Panc1 (cell line): Measurements from ENCODE around the gene CREM.

Experiments
- CTCF ChIP-seq: fragments of 450-650 bp; IDR thresholded peaks from 2 replicates; pipeline ENCODE4 v1.5.1; 2017; ENCODE audit warnings: mild to moderate bottlenecking
- POLR2AphosphoS5 ChIP-seq: IDR thresholded peaks from 2 replicates; pipeline ENCODE4 v1.6.1; 2012; ENCODE audit warnings: mild to moderate bottlenecking, low read depth, low read length, moderate library complexity
- REST ChIP-seq, 2 experiments: IDR thresholded peaks; 2 replicates each; pipeline ENCODE4 v1.6.1; 2011 to 2012; ENCODE audit warnings: low read depth in 2 of 2, control low read depth in 1 of 2, low read length in 1 of 2, mild to moderate bottlenecking in 1 of 2, moderate library complexity in 1 of 2; ENCODE audit not compliant: insufficient read depth in 1 of 2
- SIN3A ChIP-seq: IDR thresholded peaks from 2 replicates; pipeline ENCODE4 v1.6.1; 2012; ENCODE audit warnings: low read depth, mild to moderate bottlenecking, low read length, moderate library complexity, borderline replicate concordance; ENCODE audit not compliant: insufficient read depth
- TCF7L2 ChIP-seq: IDR thresholded peaks from 2 replicates; pipeline ENCODE4 v1.6.1; 2011; ENCODE audit warnings: mild to moderate bottlenecking, low read depth, low read length, inconsistent platforms

- no peak for TF ChIP-seq CTCF
- no peak for TF ChIP-seq REST (IDR thresholded peaks at IDR 0.05; ENCODE audit: insufficient read depth in 1 of 2, low read depth in 2 of 2, low read length in 1 of 2)
- TF ChIP-seq POLR2AphosphoS5 = no peak
- no peak for TF ChIP-seq TCF7L2
- no peak for TF ChIP-seq SIN3A
Observed at GRCh38 chr10:35262436-35262835, 135.8 kb downstream of the CREM start.
